Effector CD8-positive, alpha-beta T cell (primary cell): Measurements from ENCODE around the gene NDUFS4.
"Not testable (repeated sequence)": the region's sequence is repeated elsewhere in the genome, so short reads cannot be mapped to it uniquely, and the experiment has no call there.

Experiments
- DNase-seq: peaks from one replicate; lab custom pipeline; 2025; lab: John Stamatoyannopoulos, UW

Gene NDUFS4

GRCh38 chr5:53665313-53665712 lies 104.9 kb downstream of the NDUFS4 start:
- not testable (repeated sequence) for DNase-seq

GRCh38 chr5:53667621-53668020 lies 107.2 kb downstream of the NDUFS4 start:
- no peak for DNase-seq

- no peak for DNase-seq
Measured at GRCh38 chr5:53671447-53671846, 111.0 kb downstream of the NDUFS4 start.

- DNase-seq: no peak
Measured at GRCh38 chr5:53674121-53674520, 113.7 kb downstream of the NDUFS4 start.

GRCh38 chr5:53677632-53678031 lies 117.2 kb downstream of the NDUFS4 start:
- DNase-seq: no peak

- DNase-seq: no peak
Measured at GRCh38 chr5:53678981-53679660, 118.7 kb downstream of the NDUFS4 start.

- no peak for DNase-seq
Measured at GRCh38 chr5:53681079-53681478, 120.6 kb downstream of the NDUFS4 start.

GRCh38 chr5:53691014-53691413 lies 130.6 kb downstream of the NDUFS4 start:
- DNase-seq: no peak

- no peak for DNase-seq
Measured at GRCh38 chr5:53694520-53695022, 134.1 kb downstream of the NDUFS4 start.

GRCh38 chr5:53710405-53710804 lies 150.0 kb downstream of the NDUFS4 start:
- not testable (repeated sequence) for DNase-seq

GRCh38 chr5:53712327-53712726 lies 151.9 kb downstream of the NDUFS4 start:
- no peak for DNase-seq

GRCh38 chr5:53713978-53714666 lies 153.7 kb downstream of the NDUFS4 start:
- no peak for DNase-seq

- no peak for DNase-seq
Measured at GRCh38 chr5:53714667-53715010, 154.2 kb downstream of the NDUFS4 start.

- no peak for DNase-seq
Measured at GRCh38 chr5:53726121-53726520, 165.7 kb downstream of the NDUFS4 start.

GRCh38 chr5:53730943-53731342 lies 170.5 kb downstream of the NDUFS4 start:
- DNase-seq: no peak
